Cardiac fibroblast (primary cell): ENCODE results near the gene TIMM22.

Experiments used
- DNase-seq, 2 donors: peaks; one replicate each; pipeline versions ENCODE4 v3.0.0 to v3.0.0-alpha.2; 2010; ENCODE audit warnings: low read depth in 2 of 2
- H3K4me3 ChIP-seq, 2 donors: replicated peaks in 1 of 2; 1 replicate in 1 of 2; 2 replicates in 1 of 2; pipeline ENCODE4 v1.5.1; 2011; ENCODE audit warnings: low read depth in 2 of 2, low read length in 2 of 2, mild to moderate bottlenecking in 2 of 2, moderate library complexity in 1 of 2
- CTCF ChIP-seq: IDR thresholded peaks from one replicate; pipeline ENCODE4 v1.5.1; 2011; ENCODE audit warnings: low read depth, mild to moderate bottlenecking, low read length, inconsistent platforms

The TIMM22 gene

GRCh38 chr17:1035546-1036170 is 38.7 kb downstream of the TIMM22 start:
- TF ChIP-seq CTCF, result no peak
- H3K4me3 ChIP-seq, result no peak overlapping the region
- DNase-seq, result no peak

DNA sequence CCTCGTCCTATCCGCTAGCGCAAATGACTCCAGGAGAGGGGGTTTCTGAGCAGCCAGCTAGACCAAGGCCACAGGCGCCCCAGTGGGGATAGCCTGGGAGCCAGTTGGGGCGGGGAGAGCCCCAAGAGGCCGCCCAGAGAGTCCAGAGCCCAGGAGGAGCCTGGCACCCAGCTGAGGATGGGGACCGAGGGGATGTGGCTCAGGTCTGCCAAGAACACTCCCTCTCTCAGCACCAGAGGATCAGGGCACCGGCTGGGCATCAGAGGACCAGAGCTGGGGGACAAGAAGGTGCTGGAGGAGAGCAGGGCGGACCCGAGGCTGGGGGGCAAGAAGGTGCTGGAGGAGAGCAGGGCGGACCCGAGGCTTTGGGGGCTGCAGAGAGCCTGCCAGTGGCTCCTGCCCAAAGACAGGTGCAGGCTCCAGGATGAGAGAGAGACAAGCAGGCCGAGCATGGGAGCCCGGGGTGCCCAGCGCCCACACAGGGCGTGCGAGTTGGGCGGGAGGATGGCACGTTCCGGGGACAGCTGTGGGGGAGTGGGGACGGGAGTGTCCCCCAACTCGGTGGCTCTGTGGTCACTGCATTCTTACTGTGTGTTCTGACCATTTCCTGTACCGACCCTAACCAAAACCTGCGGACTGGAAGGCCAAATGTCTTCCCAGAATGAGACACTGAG is 39.4 kb downstream of the TIMM22 start:
- DNase-seq, result no peak
- H3K4me3 ChIP-seq, result no peak overlapping the region
- TF ChIP-seq CTCF, result no peak

DNA sequence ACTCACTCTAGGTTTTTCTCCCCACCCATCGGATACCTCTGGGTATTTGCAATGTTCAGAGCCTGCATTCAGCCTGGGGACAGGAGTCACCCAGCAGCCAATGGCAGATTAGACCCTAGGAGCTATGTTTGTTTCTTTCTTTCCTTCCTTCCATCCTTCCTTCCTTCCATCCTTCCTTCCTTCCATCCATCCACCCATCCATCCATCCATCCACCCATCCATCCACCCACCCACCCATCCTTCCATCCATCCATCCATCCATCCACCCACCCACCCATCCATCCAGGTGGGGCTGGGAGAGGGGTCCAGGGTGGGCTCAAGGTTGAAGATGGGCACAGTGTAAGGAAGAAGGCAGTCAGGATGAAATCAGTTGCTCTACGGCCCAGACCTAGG is 39.9 kb downstream of the TIMM22 start:
- no peak overlapping the region for H3K4me3 ChIP-seq
- no peak for DNase-seq
- TF ChIP-seq CTCF, result no peak

GRCh38 chr17:1037238-1037879 is 40.4 kb downstream of the TIMM22 start:
- no peak for DNase-seq
- no peak for TF ChIP-seq CTCF
- H3K4me3 ChIP-seq, result no peak overlapping the region

DNA sequence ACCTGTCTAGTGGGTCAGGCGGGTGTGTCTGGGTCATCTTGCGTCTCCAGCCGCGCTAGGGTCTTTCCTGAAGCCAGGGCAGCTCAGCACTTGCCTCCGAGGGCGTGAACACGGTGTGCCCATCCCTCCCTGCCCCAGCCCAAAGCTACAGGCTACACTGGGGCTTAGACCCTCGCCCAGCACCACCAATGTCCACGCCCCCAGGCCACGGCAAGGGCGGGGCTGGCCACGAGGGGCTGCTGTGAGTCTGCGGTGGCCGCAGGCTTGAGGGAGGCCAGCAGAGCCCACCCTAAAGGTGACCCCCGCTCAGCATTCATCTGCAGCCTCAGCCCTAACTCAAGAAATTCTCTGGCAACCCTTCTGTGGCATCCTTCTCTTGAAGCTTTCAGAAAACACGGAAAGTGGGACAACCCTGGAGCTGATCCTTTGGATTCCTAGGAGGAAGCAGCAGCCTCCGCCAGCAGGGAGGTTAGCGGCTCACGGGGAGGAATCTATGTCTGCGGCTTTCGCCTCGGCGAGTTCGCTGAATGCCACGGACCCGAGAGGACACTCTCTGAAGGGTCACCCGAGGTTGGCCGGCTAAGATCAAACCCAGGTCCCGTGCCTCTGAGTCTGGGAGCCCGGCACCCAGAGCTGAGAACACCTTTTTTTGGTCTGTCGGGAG is 41.7 kb downstream of the TIMM22 start:
- no peak overlapping the region for H3K4me3 ChIP-seq
- no peak for TF ChIP-seq CTCF
- DNase-seq, result no peak

- H3K4me3 ChIP-seq, result no peak overlapping the region
- no peak for DNase-seq
- TF ChIP-seq CTCF, result no peak
Measured at GRCh38 chr17:1039123-1039507, 42.2 kb downstream of the TIMM22 start.
